Lung microvascular endothelial cell (primary cell): ENCODE measurements around the gene TMEM243. TPM values are rescaled to one million over a fixed set of nuclear protein-coding genes. Genes with fewer than 3 reads are reported as not detected.

ENCODE experiments used
- DNase-seq, 2 donors: peaks; one replicate each; pipeline versions ENCODE4 v3.0.0 to v3.0.0-alpha.2; 2010; ENCODE audit warnings: low read depth in 2 of 2
- total RNA-seq: library from RNA; depleted of rRNA; stranded (reverse); fragments of >200 nt; gene quantifications from 2 replicates; pipeline ENCODE4 v1.2.1, GENCODE V29; 2014

Gene TMEM243
- total RNA-seq, 1 donor from 2014 or later: 4.2 TPM

GRCh38 chr7:87159538-87159937 lies 60.0 kb downstream of the TMEM243 start:
- DNase-seq: no peak

DNA sequence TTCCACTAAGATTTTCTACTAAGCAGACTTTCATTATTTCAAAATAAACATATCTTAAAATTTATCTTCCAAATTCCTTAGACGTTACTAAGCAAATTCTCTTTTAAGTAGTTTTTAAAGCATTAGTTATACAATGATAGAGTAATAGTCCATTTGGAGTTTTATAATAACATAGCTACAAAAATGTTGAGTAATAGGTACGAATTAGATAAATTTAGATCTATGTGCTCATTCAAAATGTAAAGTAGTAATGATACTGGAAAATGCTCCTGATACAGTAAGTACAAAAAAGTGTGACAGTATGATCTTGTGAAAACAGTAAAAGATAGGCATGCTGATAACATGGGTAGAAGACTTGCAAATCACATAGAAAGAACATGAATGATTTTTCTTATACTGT lies 62.8 kb downstream of the TMEM243 start:
- no peak for DNase-seq

GRCh38 chr7:87155788-87156187 lies 63.7 kb downstream of the TMEM243 start:
- peak; percentile 12 to 40 for DNase-seq

DNA sequence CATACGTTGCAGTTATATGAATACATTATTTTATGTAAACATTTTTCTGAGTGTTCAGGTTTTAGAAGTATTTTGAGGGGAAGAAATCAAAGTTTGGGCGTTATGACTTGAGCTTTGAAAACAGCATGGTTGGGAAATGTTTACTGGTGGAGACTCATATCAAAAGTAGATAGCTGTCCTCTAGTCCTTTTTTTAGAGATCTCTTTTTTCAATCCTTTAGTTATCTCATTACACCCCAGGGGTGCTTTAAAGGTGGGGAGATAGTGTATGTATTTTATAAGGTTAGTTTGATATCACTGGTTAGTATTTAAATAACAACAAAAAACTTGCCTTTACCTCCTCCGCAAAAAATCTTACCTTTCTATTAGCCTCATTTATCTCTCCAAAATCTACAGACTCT lies 65.0 kb downstream of the TMEM243 start:
- no peak for DNase-seq

- DNase-seq: no peak
Observed at GRCh38 chr7:87154166-87154565, 65.4 kb downstream of the TMEM243 start.

- peak; percentile 29 to 45 for DNase-seq
Observed at GRCh38 chr7:87152897-87153641, 66.5 kb downstream of the TMEM243 start.

DNA sequence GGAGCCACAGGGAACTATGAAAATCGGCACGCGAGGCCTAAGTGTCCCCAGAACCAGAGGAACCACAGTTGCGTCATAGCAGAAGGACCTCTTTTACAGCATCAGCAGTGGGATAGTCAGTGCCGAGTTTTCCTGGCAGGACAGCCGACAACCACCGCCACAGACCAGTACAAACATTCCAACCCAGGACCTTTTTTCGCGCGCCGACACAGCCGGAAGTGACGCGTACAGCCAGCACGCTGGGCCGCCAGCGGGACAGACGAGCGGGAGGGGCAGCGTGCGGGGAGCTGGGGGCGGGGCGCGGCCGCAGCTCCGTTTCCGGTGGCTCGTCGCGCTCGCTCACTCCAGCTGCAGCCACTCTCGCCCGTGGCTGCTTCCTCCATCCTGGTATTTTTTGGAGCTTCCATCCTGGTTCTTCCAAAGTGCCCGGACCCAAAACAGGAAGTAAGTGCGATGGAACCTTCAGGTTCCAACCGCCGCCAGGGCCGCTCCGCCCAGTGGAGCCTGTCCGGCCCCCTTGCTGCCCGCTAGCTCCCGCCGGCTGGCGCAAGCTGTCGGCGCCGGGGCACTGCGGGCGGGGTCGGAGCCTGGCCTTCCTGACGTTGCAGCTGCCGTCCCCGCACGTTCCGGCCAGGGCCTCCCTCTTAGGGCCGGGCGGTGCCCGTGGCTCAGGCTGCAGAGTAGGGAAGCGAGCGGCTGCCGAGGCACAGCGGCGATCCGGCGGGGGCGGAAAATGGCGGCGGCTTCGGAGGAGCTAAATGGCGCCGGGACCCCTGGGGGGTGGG lies 67.2 kb downstream of the TMEM243 start, which contains the start of gene DMTF1:
Gene DMTF1 (plus strand): TSS at position 342 of the 785 bp plus-strand sequence. CDS start 12,489 bp downstream, outside the sequence.
- peak; percentile 96 to 97 for DNase-seq

DNA sequence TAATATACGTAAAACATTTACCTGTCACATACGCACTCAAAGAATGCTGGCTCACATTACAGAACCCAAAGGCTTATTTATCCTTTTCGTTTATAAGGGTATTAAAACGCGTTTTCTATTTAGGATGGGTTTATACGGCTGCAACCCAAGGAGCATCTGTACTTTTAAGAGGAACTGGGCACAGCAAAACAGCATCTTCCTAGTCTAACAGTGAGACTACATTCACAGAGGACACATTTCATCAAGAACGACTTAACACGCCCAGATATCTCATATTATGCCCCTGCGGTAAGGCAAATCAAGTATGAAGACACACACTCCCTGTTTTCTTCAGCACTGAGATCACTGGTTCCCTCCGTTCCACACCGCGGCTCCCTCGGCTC lies 67.8 kb downstream of the TMEM243 start:
- DNase-seq: no peak

GRCh38 chr7:87151002-87151728 lies 68.4 kb downstream of the TMEM243 start:
- DNase-seq: no peak

- peak; percentile 58 to 59 for DNase-seq
Observed at GRCh38 chr7:87148332-87148955, 71.1 kb downstream of the TMEM243 start.

DNA sequence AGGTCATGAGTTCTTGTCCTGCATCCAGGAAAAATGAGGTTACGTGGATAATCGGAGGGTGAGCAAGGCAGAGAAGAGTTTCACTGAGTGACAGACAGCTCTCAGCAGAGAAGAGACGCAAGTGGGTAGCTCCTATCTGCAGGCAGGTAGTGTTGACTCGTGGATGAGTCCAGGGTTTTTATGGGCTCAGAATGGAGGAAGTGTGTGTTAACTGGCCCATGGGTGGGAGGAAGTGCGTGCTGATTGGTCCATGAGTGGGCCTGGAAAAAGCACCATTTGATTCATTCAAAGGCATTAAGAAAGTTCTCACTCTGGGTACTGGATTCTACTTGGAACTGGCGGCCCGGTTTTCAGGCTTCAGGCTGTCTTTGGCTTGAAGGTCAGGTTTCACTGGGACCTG lies 72.0 kb downstream of the TMEM243 start:
- DNase-seq: no peak

DNA sequence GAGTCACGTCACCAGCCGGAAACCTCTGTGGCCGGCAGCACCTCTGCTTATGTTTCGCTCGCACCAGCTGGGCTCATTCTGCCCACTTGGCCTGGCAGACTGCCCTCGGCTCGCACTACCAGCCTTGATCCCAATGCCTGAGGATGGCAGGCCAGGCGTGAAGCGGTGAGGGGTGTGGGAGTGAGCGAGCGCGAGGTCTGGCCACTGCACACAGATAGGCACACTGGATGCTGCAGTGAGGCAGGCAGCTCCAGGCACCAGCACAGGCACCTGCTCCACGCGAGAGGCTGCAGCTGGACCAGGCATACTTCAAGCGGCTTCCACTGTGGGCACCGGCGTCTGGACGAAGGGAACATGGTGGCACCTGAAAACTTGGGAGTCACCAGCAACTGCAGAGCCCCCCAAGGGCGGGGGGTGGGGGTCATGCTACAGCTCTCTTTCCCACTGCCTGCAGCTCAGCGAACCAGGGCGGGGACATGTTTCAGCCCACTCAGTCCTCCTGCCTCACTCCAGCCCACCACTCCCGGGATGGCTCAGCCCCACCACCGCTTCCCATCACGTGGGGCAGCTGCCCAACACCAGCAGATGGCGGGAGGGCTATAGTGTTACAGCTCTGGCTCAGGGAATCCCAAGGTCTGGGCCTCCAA lies 72.7 kb downstream of the TMEM243 start:
- no peak for DNase-seq

Other genes with a start within 250 kb of the TMEM243 start
- gene ELAPOR2, start 160.1 kb downstream of the TMEM243 start, total RNA-seq: 84.1 and 136 TPM in 2 replicates
- 21.6 and 55.2 TPM in 2 replicates for gene DMTF1, start 67.3 kb downstream of the TMEM243 start, total RNA-seq
- gene CROT, start 125.9 kb upstream of the TMEM243 start, total RNA-seq: 2.2 and 3.5 TPM in 2 replicates